GM21825 (cell line): ENCODE measurements around the gene TRAP1.
"Not testable (repeated sequence)": the region's sequence is repeated elsewhere in the genome, so short reads cannot be mapped to it uniquely, and the experiment has no call there.

Experiments
- ATAC-seq: cut with Tn5 transposase; IDR thresholded peaks from one replicate; pipeline ENCODE4 v1.9.1; 2021; ENCODE audit warnings: mild to moderate bottlenecking, moderate library complexity; ENCODE audit not compliant: unreplicated experiment

The TRAP1 gene

GRCh38 chr16:3714378-3714777 lies 2.9 kb downstream of the TRAP1 start:
- not testable (repeated sequence) for ATAC-seq

DNA sequence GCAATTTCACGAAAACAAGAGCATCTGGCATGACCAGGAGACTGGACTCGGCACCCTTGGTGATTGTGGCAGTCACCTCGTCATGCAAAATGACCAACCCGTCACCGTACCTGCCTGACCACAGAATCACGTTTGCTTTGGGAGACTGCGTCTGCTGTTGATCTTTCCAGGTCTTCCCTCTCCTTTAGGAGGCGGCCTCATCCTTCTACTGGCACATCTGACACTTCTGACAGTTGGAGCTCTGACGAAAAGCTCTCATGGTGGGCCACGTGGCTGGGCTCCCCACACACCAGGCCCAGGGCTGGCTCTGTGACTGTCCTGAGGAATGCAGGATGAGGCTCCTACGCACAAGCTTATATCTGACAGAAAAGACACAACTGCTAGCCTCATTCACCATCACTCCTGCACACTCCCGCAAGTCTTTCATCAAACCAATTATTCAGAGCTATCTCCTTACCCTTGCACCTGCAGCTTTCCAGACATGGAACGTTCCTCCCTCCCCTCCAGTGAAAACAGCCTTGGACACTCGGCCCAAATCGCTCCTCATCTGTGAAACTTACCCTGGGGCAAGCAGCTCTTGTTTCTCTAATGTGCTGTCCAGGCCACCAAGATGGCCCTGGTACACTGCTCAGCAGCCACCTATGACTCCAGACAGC lies 3.6 kb downstream of the TRAP1 start:
- ATAC-seq, result no peak

DNA sequence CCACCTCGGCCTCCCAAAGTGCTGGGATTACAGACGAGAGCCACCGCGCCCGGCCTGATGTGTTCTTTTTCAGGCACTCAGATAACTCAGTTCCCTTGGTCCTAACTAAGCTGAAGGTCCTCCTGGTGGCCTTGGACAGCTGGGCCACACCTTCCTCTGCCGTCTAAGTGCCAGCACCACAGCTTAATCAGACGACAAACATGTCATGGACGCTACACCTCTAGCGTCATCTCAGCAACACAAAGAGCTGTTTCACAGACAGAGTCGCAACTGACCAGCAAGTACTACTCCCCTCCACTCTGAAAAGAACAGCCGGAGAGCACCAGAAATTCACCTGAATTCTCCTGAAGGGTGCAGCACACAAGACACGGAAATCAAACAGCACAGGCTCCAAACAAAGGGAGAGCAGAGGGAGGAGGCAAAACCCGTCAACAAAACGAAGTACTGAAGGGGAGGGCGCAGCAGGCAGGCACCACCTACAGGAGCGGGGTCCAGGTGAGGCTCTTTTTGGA lies 4.4 kb downstream of the TRAP1 start:
- no peak for ATAC-seq

- ATAC-seq, result no peak
Measured at GRCh38 chr16:3706253-3707012, 10.9 kb downstream of the TRAP1 start.

- no peak for ATAC-seq
Measured at GRCh38 chr16:3702082-3702481, 15.2 kb downstream of the TRAP1 start.

DNA sequence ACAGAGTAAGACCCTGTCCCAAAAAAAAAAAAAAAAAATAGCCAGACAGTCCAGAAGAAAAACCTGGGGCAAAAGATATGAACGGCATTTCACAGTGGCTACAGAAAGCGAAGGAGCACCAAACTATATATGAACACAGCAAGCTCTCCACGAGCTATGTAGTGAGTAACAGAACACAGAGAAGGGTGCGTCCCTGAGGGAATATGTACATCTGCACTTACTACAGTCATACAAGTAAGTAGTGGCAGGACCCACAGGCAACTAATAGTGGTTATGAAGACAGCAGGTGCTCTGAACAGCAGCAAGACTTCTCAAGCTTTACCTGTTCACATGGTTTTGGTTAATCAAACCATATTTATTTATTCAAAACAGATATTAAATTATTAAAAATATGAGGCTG lies 15.8 kb downstream of the TRAP1 start:
- ATAC-seq, result no peak

- no peak for ATAC-seq
Measured at GRCh38 chr16:3698941-3699340, 18.4 kb downstream of the TRAP1 start.

- no peak for ATAC-seq
Measured at GRCh38 chr16:3696425-3697218, 20.7 kb downstream of the TRAP1 start.

DNA sequence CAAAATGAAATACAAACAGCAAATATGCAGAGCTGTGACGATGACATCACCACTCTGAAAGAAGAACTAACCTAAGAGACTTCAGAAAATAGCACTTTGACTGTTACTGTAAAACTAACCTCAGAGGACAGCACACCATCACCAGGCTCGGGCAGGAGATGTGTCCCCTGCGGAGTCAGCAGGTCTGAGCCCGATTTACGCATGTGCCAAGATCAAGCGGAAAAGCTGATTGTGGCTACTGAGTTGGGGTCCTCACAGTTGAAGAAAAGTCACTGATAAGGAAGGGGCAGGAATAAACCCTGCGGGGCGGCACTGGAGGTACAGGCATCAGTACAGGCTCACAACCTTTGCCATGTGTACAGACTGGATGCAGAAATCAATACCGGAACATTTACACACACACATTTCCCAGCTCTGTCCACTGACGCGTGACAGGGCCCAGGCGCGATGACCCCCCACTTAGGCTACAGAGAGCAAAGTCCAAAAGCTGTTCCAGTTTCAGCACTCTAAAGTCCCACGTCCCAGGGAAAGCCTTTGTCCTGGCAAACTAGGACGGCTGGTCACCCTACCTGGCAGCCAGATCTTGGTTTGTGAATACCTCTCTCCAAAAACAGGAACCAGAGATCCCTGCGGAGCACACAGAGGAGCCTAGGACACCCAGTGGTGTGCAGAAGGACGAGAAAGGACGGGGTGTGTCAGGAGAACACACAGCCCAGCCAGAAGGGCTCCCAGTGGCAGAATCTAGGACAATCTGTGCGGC lies 21.5 kb downstream of the TRAP1 start:
- ATAC-seq, result no peak

DNA sequence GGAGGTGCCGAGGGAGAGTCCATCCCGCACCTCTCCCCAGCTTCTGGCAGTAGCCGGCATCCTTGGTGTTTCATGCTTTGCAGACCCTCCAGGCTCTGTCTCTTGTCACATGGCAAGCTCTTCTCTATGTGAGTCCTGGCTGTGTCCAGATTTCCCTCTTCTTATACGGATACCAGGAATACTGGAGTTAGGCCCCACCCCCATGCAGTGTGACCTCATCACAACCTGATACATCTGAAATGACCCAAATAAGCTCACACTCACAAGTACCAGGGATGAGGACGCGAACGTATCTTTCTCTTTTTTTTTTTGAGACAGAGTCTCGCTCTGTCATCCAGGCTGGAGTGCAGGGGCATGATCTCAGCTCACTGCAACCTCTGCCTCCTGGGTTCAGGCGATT lies 23.3 kb downstream of the TRAP1 start:
- ATAC-seq, result no peak

- ATAC-seq, result no peak
Measured at GRCh38 chr16:3691761-3692160, 25.6 kb downstream of the TRAP1 start.

DNA sequence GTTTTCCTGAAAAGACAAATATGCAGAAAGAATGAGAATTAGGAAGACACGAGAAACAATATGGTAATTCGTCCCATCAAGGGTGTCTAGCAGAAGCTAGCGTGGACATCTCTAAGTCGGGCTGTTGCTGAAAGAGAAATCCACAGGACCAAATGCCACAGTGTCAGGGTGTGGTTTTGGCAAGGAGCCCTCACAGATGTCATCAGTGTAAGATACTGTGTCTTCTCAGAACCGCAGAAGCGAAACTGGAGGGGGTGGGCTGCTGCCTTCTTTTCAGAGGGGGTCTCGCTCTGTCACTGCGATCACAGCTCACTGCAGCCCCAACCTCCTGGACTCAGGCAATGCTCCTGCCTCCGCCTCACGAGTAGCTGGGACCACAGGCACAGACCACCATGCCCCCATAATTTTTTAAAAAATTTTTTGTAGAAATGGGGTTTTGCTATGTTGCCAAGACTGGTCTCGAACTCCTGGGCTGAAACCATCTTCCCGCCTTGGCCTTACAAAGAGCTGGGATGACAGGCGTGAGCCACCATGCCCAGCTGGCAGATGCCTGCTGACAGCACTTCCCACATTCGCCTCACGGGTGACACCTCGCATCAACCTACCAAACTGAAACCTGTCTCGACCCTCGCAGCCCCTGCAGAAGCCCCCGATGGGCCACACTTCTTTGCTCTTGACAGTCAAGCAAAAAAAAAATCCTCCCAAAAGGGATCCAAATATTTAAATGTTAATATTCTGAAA lies 26.2 kb downstream of the TRAP1 start:
- ATAC-seq, result no peak

GRCh38 chr16:3690470-3690928 lies 26.8 kb downstream of the TRAP1 start:
- no peak for ATAC-seq

- no peak for ATAC-seq
Measured at GRCh38 chr16:3689731-3690130, 27.6 kb downstream of the TRAP1 start.

- no peak for ATAC-seq
Measured at GRCh38 chr16:3687792-3688191, 29.5 kb downstream of the TRAP1 start.

- no peak for ATAC-seq
Measured at GRCh38 chr16:3687021-3687420, 30.3 kb downstream of the TRAP1 start.

- ATAC-seq, result no peak
Measured at GRCh38 chr16:3681206-3681605, 36.1 kb downstream of the TRAP1 start.

- no peak for ATAC-seq
Measured at GRCh38 chr16:3677994-3678393, 39.3 kb downstream of the TRAP1 start.

- no peak for ATAC-seq
Measured at GRCh38 chr16:3675601-3676130, 41.7 kb downstream of the TRAP1 start.
